Keratinocyte (primary cell): ENCODE results near the gene IL27RA. TPM values are rescaled to one million over a fixed set of nuclear protein-coding genes. Genes with fewer than 3 reads are reported as not detected.

Experiments
- DNase-seq: peaks from one replicate; pipeline ENCODE4 v3.0.0-alpha.2; 2011; ENCODE audit warnings: low read depth, missing footprints, low spot score
- FAIRE-seq: peaks from 2 replicates; lab custom pipeline; 2011; peaks lifted over from hg19 to GRCh38; lab: Jason Lieb, UNC
- H2AFZ ChIP-seq: 2 replicates; pipeline ENCODE4 v1.6.0; 2012; ENCODE audit warnings: low read length, control low read depth, inconsistent platforms; ENCODE audit not compliant: control insufficient read depth
- H3K27ac ChIP-seq: 2 replicates; pipeline ENCODE4 v1.5.1; 2011; ENCODE audit warnings: low read length; ENCODE audit not compliant: control insufficient read depth, insufficient read depth
- H3K27me3 ChIP-seq: 3 replicates; pipeline ENCODE4 v1.6.0; 2011; ENCODE audit warnings: low read length; ENCODE audit not compliant: control insufficient read depth, insufficient read depth; ENCODE audit errors: extremely low read depth
- H3K36me3 ChIP-seq, 2 experiments: 2 replicates in 1 of 2; 3 replicates in 1 of 2; pipeline ENCODE4 v1.5.1; 2011; ENCODE audit warnings: low read length in 2 of 2, mild to moderate bottlenecking in 1 of 2; ENCODE audit not compliant: control insufficient read depth in 2 of 2, insufficient read depth in 2 of 2; ENCODE audit errors: extremely low read depth in 1 of 2
- H3K4me1 ChIP-seq: 3 replicates; pipeline ENCODE4 v1.5.1; 2011; ENCODE audit warnings: low read length; ENCODE audit not compliant: control insufficient read depth, insufficient read depth; ENCODE audit errors: extremely low read depth
- H3K4me2 ChIP-seq: 3 replicates; pipeline ENCODE4 v1.6.0; 2011; ENCODE audit warnings: low read depth, low read length; ENCODE audit not compliant: control insufficient read depth, insufficient read depth; ENCODE audit errors: extremely low read depth
- H3K4me3 ChIP-seq, 3 experiments: fragments of 200-600 bp in 1 of 3; sonication (generic) in 1 of 3; 2 replicates in 2 of 3; 3 replicates in 1 of 3; pipeline ENCODE4 v1.5.1; 2011 to 2016; ENCODE audit warnings: low read length in 3 of 3, mild to moderate bottlenecking in 3 of 3, control low read depth in 2 of 3, inconsistent platforms in 1 of 3, low read depth in 1 of 3, mixed read lengths in 1 of 3, mixed run types in 1 of 3, moderate library complexity in 1 of 3; ENCODE audit not compliant: control insufficient read depth in 2 of 3, insufficient read depth in 2 of 3; ENCODE audit errors: extremely low read depth in 1 of 3
- H3K79me2 ChIP-seq: 2 replicates; pipeline ENCODE4 v1.6.0; 2012; ENCODE audit warnings: low read length; ENCODE audit not compliant: control insufficient read depth, insufficient read depth
- H3K9ac ChIP-seq: 3 replicates; pipeline ENCODE4 v1.6.0; 2011; ENCODE audit warnings: low read length; ENCODE audit not compliant: control insufficient read depth, insufficient read depth; ENCODE audit errors: extremely low read depth
- H3K9me1 ChIP-seq: 3 replicates; pipeline ENCODE4 v1.6.0; 2011; ENCODE audit warnings: low read length; ENCODE audit not compliant: control insufficient read depth, insufficient read depth; ENCODE audit errors: extremely low read depth
- H3K9me3 ChIP-seq: 2 replicates; pipeline ENCODE4 v1.5.1; 2012; ENCODE audit warnings: low read depth, low read length; ENCODE audit not compliant: control insufficient read depth
- H4K20me1 ChIP-seq: 3 replicates; pipeline ENCODE4 v1.6.0; 2011; ENCODE audit warnings: low read length; ENCODE audit not compliant: control insufficient read depth, insufficient read depth; ENCODE audit errors: extremely low read depth
- CTCF ChIP-seq, 3 experiments: IDR thresholded peaks in 1 of 3; conservative IDR thresholded peaks in 1 of 3; optimal IDR thresholded peaks in 1 of 3; 2 replicates in 2 of 3; 3 replicates in 1 of 3; pipeline versions ENCODE3 to v1.5.1; 2011; ENCODE audit warnings: low read length in 3 of 3, mild to moderate bottlenecking in 3 of 3, moderate library complexity in 2 of 3, control low read depth in 1 of 3, inconsistent platforms in 1 of 3; ENCODE audit not compliant: insufficient read depth in 2 of 3; ENCODE audit errors: extremely low read depth in 1 of 3
- EZH2 ChIP-seq: IDR thresholded peaks from one replicate; pipeline ENCODE4 v1.6.1; 2012; ENCODE audit warnings: inconsistent platforms, mild to moderate bottlenecking, low read length, moderate library complexity
- dilution Hi-C: fragments of 300-500 bp; cut with MboI; formaldehyde crosslinking; loops from one replicate; pipeline ENCODE4 v1.7.0; 2020; ENCODE audit warnings: low sequenced_read_pairs; ENCODE audit not compliant: extremely low pct_ligation_motif_present
- polyA plus RNA-seq, 5 experiments: library from polyadenylated mRNA; depleted of rRNA in 3 of 5; stranded (reverse) in 3 of 5; stranded (forward) in 1 of 5; unstranded in 1 of 5; fragments of >200 nt; gene quantifications; 1 replicate in 1 of 5; 2 replicates in 3 of 5; 3 replicates in 1 of 5; pipeline versions ENCODE4 v1.2.1 to v1.2.3, GENCODE V29; 2011 to 2012; ENCODE audit warnings: missing spikeins in 2 of 5, low read depth in 1 of 5, low replicate concordance in 1 of 5

The IL27RA gene
- polyA plus RNA-seq, 1 donor (not counting 4 experiments of a cell fraction or from before 2014, with no cell fraction given): 2.2 TPM

- peak within 1 kb of the TSS; percentile 44 for H2AFZ ChIP-seq
- DNase-seq: no peak
Observed at GRCh38 chr19:14090509-14091080, 59.0 kb downstream of the IL27RA start, which contains the start of gene SAMD1. SAMD1 (minus strand) TSS chr19:14090751.

GRCh38 chr19:14091081-14091812 lies 59.7 kb downstream of the IL27RA start:
- Histone ChIP-seq H3K9ac (peak overlapping the region; percentile 62), H3K36me3 (peaks cover 5% of the 10 kb centered on the region in 2 experiments), H3K9me1 (no peaks in the 10 kb centered on the region), H3K79me2 (no peaks in the 10 kb centered on the region), H3K27ac (no peak overlapping the region), H3K4me3 (peak overlapping the region; percentile 58 to 80 (median 71)), H4K20me1 (no peaks in the 10 kb centered on the region), H3K4me2 (peak overlapping the region; percentile 93), H3K4me1 (no peaks in the 10 kb centered on the region), H2AFZ (peak overlapping the region; percentile 44), H3K9me3 (peaks cover 5% of the 10 kb centered on the region), H3K27me3 (no peaks in the 10 kb centered on the region)
- DNase-seq: no peak
- no peak for FAIRE-seq
- TF ChIP-seq EZH2 (no peak), CTCF (optimal IDR thresholded peaks at IDR 0.05 in 1 of 3, IDR thresholded peaks at IDR 0.05 in 1 of 3, conservative IDR thresholded peaks at IDR 0.05 in 1 of 3; ENCODE audit: extremely low read depth in 1 of 3, insufficient read depth in 2 of 3, low read length in 3 of 3) (peak in 1 of 3 experiments; percentile 15)
- dilution Hi-C loops: no loop called here

More at GRCh38 chr19:14090509-14091080, 59.0 kb downstream of the IL27RA start, which contains the start of gene SAMD1:
- H3K9me1 ChIP-seq: no peaks in the 10 kb centered on the region
- no peaks in the 10 kb centered on the region for H4K20me1 ChIP-seq
- no peak for TF ChIP-seq CTCF (optimal IDR thresholded peaks at IDR 0.05 in 1 of 3, IDR thresholded peaks at IDR 0.05 in 1 of 3, conservative IDR thresholded peaks at IDR 0.05 in 1 of 3; ENCODE audit: extremely low read depth in 1 of 3, insufficient read depth in 2 of 3, low read length in 3 of 3)
- no peak for TF ChIP-seq EZH2
- H3K9me3 ChIP-seq: peaks cover 5% of the 10 kb centered on the region
- H3K27ac ChIP-seq: no peak within 1 kb of the TSS
- dilution Hi-C loops: no loop called here
- FAIRE-seq: no peak
- H3K4me1 ChIP-seq: no peaks in the 10 kb centered on the region
- H3K4me2 ChIP-seq: peak within 1 kb of the TSS; percentile 93
- H3K4me3 ChIP-seq: peak within 1 kb of the TSS; percentile 58 to 80 (median 71)
- peak within 1 kb of the TSS; percentile 62 for H3K9ac ChIP-seq
- no peaks in the 10 kb centered on the region for H3K79me2 ChIP-seq
- peaks cover 4 to 5% of the 10 kb centered on the region in 2 experiments for H3K36me3 ChIP-seq
- H3K27me3 ChIP-seq: no peaks in the 10 kb centered on the region
